Neuron (in vitro differentiated cells): ENCODE measurements around the gene CLDND1.

Experiments
- H2AFZ ChIP-seq: one replicate; pipeline ENCODE4 v1.6.1; 2013; ENCODE audit warnings: low read depth, mild to moderate bottlenecking, inconsistent platforms, low read length, moderate library complexity
- H3K27me3 ChIP-seq: one replicate; pipeline ENCODE4 v1.6.1; 2013; ENCODE audit warnings: low read length; ENCODE audit not compliant: insufficient read depth
- H3K36me3 ChIP-seq: one replicate; pipeline ENCODE4 v1.6.1; 2013; ENCODE audit warnings: low read length; ENCODE audit not compliant: insufficient read depth
- H3K4me1 ChIP-seq: one replicate; pipeline ENCODE4 v1.6.1; 2013; ENCODE audit warnings: low read length; ENCODE audit not compliant: insufficient read depth
- H3K4me3 ChIP-seq: 2 replicates; pipeline ENCODE4 v1.5.1; 2013; ENCODE audit warnings: mild to moderate bottlenecking, low read length, moderate library complexity
- H3K9me3 ChIP-seq: one replicate; pipeline ENCODE4 v1.6.1; 2013; ENCODE audit warnings: low read length

The CLDND1 gene

DNA sequence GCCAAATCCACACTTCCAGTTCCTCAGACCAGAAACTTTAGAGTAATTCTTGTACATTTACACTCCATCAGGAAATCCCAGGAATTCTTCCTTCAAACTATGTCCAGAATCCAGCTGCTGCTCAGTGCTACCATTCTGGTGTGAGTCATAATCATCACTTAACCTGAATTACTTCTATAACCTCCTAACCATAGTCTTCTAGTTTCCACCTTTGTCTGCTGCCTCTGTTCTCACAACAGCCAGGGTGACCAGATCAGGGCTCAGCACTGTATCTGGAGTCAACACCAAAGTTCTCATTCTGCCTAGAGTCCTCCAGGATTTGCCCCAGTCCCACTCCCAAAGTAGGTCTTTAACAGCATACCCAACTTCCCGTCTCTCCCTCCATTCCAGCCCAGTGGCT, 3.4 kb downstream of the CLDND1 start:
- Histone ChIP-seq H3K9me3 (no peaks in the 10 kb centered on the region), H3K4me3 (no peak overlapping the region), H3K4me1 (peaks cover 10% of the 10 kb centered on the region), H3K36me3 (peaks cover 62% of the 10 kb centered on the region), H3K27me3 (no peaks in the 10 kb centered on the region), H2AFZ (no peak overlapping the region)

DNA sequence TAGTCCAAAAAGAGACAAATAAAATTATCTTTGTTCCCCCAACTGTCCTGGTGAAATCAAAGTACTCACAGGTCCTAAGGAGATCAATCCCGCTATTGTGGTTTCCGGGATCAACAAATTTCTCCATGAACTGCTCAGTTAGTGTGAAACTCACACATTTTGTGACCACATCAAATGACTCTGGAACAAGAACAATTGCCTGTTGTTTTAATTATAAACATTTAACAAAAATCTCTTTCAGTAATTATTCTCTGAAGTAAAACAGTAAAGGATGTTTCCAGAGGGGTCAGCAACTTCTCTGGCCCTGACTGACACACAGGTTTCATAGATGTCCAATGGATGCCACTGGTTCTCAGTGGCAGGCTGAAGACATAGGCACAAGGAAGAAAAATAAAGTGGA, 3.9 kb downstream of the CLDND1 start:
- peaks cover 62% of the 10 kb centered on the region for H3K36me3 ChIP-seq
- H3K4me3 ChIP-seq, result no peak overlapping the region
- H3K27me3 ChIP-seq, result no peaks in the 10 kb centered on the region
- no peak overlapping the region for H2AFZ ChIP-seq
- H3K4me1 ChIP-seq, result peaks cover 10% of the 10 kb centered on the region
- H3K9me3 ChIP-seq, result no peaks in the 10 kb centered on the region

DNA sequence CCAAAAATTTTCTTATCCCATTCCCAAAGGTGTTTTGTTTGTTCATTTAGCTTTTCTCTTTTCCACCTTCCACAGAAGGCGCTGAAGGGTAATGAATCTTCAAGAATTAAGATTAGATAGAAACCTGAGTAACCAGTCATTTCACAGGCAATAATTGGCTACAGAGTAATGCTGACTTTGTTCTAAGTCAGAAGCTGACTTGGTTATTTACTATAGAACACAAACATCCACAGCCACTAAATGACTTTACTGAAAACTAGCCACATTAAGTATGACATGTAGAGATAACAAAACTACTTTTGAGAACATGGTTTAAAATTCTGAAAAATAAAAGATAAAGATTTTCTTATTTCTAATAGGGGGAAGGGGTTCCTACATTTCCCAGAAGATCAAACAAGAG, 7.8 kb downstream of the CLDND1 start:
- H3K4me1 ChIP-seq, result no peaks in the 10 kb centered on the region
- no peaks in the 10 kb centered on the region for H3K27me3 ChIP-seq
- H2AFZ ChIP-seq, result no peak overlapping the region
- no peak overlapping the region for H3K4me3 ChIP-seq
- peaks cover 51% of the 10 kb centered on the region for H3K36me3 ChIP-seq
- no peaks in the 10 kb centered on the region for H3K9me3 ChIP-seq

DNA sequence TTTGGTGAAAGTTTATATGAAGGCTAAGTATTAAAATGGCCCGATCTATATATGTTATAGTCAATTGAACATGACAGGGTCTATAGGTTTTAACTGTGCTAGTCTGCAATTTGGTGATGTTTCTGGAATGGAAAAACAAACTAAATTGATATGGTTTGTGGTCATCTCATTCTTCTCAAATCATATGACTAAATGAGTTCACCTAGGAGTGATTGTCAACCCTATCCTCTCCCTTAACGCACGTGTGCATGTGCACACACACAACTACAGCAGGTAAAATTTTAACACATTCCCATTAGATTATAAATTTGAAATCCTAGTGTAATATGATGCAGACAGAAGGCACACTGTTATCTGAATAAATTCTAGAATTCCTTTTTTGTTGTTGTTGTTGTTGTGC, 9.0 kb downstream of the CLDND1 start:
- no peaks in the 10 kb centered on the region for H3K27me3 ChIP-seq
- H3K9me3 ChIP-seq, result no peaks in the 10 kb centered on the region
- peaks cover 39% of the 10 kb centered on the region for H3K36me3 ChIP-seq
- H3K4me1 ChIP-seq, result no peaks in the 10 kb centered on the region
- no peak overlapping the region for H3K4me3 ChIP-seq
- no peak overlapping the region for H2AFZ ChIP-seq

DNA sequence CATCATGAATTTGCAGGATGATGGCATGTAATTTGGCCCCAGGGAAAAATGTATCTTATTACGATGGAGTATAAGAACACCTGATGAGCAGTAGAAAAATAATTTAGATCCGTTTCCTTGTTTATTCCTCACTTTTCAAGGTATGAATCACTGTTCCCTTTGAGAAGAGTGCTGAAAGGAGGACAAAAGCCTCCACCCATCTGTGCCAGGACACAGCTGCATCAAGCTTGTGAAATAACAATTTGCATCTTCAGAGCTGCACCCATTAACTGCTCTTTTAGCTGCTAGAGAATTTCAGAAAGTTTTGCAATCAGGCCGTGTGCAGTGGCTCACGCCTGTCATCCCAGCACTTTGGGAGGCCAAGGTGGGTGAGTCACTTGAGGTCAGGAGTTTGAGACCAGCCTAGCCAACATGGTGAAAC, 9.6 kb downstream of the CLDND1 start:
- Histone ChIP-seq H3K4me3 (no peak overlapping the region), H3K36me3 (peaks cover 32% of the 10 kb centered on the region), H3K9me3 (no peaks in the 10 kb centered on the region), H3K27me3 (no peaks in the 10 kb centered on the region), H2AFZ (no peak overlapping the region), H3K4me1 (no peaks in the 10 kb centered on the region)

DNA sequence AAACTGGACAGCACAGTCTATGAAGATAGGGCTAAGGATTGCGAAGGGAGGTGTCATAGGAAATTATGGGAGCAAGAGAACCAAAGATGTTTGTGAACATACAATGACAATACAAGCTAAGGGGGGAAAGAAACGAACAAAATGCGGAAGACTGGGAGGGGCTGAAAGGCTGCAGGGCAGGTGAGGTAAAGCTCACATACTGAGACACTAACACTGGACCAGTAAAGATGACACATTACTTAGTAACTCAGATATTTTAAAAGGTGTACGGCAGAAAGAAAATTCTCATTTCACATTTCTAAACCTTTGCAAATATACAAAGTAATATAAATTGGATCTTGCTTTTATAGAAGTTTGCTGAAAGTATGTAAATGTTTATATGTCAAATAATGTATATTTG, 10.1 kb downstream of the CLDND1 start:
- no peaks in the 10 kb centered on the region for H3K4me1 ChIP-seq
- no peaks in the 10 kb centered on the region for H3K27me3 ChIP-seq
- no peak overlapping the region for H3K4me3 ChIP-seq
- H2AFZ ChIP-seq, result no peak overlapping the region
- peaks cover 27% of the 10 kb centered on the region for H3K36me3 ChIP-seq
- no peaks in the 10 kb centered on the region for H3K9me3 ChIP-seq

DNA sequence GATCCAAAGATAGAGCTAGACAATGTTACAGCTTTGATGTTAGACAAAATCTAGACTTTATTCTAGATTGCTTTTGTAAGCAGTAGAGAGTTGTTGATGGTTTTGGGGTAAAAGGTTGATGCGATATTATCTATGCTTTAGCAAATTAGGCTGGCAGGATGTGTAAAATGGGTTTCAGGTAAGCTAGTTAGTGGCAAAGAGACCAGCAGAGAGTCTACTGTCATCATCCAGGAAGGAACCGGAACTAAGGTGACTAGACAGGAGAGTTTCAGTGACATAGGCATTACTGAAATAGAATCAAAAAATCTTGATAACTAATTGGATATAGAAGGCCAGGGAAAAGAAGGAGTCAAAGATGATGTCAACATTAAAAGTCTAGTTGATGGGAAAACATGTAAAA, 14.1 kb downstream of the CLDND1 start:
- Histone ChIP-seq H3K4me3 (no peak overlapping the region), H2AFZ (no peak overlapping the region), H3K9me3 (no peaks in the 10 kb centered on the region), H3K4me1 (no peaks in the 10 kb centered on the region), H3K36me3 (no peaks in the 10 kb centered on the region), H3K27me3 (no peaks in the 10 kb centered on the region)

DNA sequence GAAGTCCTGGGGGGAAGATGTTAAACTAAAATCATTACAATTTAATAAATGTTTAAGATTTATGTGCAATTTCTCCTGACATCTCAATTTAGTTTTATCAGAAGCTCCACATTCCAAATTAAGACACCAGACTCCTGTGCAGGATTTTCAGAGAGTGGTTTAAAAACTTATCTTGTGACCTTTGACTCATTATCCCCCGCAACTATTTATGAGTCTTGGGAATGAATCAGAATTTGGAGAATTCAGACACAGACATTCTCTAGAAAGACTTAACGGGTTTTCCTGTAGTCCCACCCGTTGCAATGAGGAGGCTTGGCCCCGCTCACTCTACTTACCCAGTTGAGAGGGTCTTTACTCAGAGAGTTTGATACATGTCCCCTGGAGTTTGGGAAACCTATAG, 18.2 kb downstream of the CLDND1 start:
- Histone ChIP-seq H3K36me3 (no peaks in the 10 kb centered on the region), H3K4me3 (no peak overlapping the region), H3K27me3 (no peaks in the 10 kb centered on the region), H2AFZ (no peak overlapping the region), H3K4me1 (no peaks in the 10 kb centered on the region), H3K9me3 (no peaks in the 10 kb centered on the region)

DNA sequence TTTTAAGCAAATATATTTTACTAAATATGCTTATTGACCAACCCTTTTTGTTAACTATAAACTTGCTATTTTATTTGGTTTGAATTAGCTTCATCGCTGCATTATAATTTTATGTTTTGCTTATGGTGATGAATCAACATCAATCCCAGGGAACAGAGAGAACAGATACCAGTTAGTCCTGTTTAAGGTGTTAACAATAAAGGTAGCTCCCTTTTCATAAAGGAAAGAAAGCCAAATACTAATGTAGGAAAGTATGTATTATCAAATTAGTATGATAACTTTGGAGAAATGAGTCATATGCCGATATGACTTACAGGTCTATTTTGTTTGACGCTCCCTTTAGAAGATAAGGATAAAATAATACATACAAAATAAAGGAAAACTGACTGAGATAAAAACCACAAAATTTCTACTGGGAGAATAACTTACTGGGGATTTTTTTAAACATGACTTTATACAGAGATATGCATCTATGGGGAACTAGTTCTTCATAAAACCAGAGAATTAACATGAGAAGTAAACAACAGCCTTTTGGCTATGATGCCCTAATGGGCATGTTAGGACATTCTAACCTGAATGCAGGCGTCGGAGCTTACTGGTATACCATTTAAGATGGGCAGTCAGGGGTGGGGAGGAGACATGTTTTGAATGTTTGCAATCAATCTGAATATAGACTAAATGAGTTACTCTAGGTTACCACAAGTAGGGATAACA, 20.7 kb downstream of the CLDND1 start:
- Histone ChIP-seq H2AFZ (no peak overlapping the region), H3K9me3 (no peaks in the 10 kb centered on the region), H3K27me3 (no peaks in the 10 kb centered on the region), H3K36me3 (no peaks in the 10 kb centered on the region), H3K4me3 (no peak overlapping the region), H3K4me1 (no peaks in the 10 kb centered on the region)

DNA sequence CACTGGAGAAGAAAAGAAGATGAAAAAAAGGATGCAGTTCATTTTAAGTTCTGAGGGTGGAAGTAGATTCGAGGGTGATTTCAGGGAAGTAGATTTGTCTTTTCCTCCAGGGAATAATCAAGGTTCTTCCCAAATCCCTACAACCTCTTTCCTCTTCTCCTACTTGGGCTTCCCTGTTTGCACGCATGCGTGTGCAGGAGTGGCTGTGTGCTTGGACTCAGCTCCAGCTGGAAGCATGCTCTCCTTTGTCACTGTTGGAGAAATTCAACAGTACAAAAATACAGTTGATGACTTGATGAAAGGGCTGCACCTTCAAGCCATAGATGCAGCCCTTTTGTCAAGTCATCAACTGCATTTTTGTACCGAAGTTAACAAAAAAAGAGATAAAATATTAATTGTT, 21.4 kb downstream of the CLDND1 start:
- Histone ChIP-seq H3K4me1 (no peaks in the 10 kb centered on the region), H3K36me3 (no peaks in the 10 kb centered on the region), H3K4me3 (no peak overlapping the region), H3K9me3 (no peaks in the 10 kb centered on the region), H2AFZ (no peak overlapping the region), H3K27me3 (no peaks in the 10 kb centered on the region)

DNA sequence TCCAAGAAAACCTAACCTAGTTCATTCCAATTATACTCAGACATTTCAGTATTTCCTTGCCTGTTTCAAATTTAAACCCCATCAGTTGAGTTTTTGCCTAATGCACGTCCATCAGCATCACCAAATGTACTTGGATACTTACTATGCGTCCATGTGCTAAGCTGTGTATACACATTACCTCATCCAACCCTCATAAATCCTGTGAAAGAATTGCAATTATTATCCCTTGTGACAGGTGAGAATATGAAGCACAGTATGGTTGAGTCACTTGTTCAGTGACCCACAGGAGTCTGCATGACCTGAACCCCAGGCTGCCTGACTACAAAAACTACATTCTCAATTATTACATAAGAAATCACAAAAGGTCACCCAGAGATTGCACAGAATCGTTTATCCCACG, 22.7 kb downstream of the CLDND1 start:
- no peaks in the 10 kb centered on the region for H3K9me3 ChIP-seq
- no peaks in the 10 kb centered on the region for H3K27me3 ChIP-seq
- H3K4me1 ChIP-seq, result no peaks in the 10 kb centered on the region
- no peak overlapping the region for H2AFZ ChIP-seq
- H3K4me3 ChIP-seq, result no peak overlapping the region
- H3K36me3 ChIP-seq, result no peaks in the 10 kb centered on the region

DNA sequence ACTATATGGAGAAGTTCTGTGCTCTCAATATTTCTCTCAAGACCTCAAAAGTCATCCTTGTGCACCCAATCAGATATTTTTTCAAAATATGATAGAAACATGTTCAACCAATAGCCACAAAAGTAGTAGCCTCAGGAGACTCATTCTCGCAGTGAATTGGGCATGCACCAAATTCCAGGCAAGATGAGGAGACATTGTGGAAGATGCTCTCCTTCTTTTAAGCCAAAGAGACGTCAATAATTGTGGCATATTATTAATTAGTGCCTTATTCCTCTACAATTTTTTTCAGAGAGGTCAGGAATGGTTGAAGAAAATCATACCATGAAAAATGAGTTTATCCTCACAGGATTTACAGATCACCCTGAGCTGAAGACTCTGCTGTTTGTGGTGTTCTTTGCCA, 25.3 kb downstream of the CLDND1 start, which contains the start of gene OR5K2:
TSS of gene OR5K2 (plus strand) at position 301 of the 400 bp plus-strand sequence. CDS start at position 301, 0 bp downstream.
- no peaks in the 10 kb centered on the region for H3K9me3 ChIP-seq
- H2AFZ ChIP-seq, result no peak within 1 kb of the TSS
- H3K36me3 ChIP-seq, result no peaks in the 10 kb centered on the region
- H3K4me3 ChIP-seq, result no peak within 1 kb of the TSS
- peaks cover 2% of the 10 kb centered on the region for H3K27me3 ChIP-seq
- no peaks in the 10 kb centered on the region for H3K4me1 ChIP-seq

DNA sequence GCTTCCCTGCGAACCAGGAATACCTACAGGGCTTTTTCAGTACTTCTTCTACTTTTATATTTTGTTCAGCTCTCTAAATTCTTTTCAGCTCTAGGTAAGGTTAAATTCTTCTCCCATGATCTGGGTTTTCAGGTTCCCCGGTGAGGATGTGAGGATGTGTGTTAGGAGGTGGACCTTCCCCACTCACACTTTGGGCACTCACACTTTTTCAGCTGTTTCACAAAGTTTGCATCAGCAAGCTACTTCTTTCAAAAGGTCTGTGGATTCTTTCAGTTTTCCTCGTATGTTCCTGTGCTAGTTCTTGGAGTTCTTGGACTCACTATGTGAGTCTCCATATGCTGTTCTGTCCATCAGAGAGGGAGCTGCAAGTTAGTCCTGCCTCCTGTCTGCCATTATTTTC, 39.1 kb downstream of the CLDND1 start:
- Histone ChIP-seq H3K27me3 (no peaks in the 10 kb centered on the region), H3K4me1 (no peaks in the 10 kb centered on the region), H3K9me3 (no peaks in the 10 kb centered on the region), H3K36me3 (no peaks in the 10 kb centered on the region), H2AFZ (no peak overlapping the region), H3K4me3 (no peak overlapping the region)
